Measurements from ENCODE around the gene TEKT4. TPM values are rescaled to one million over a fixed set of nuclear protein-coding genes. Genes with fewer than 3 reads are reported as not detected.
A peak's percentile ranks its signal among the peaks of the same experiment; 100 is the strongest.
"Not testable (repeated sequence)": the region's sequence is repeated elsewhere in the genome, so short reads cannot be mapped to it uniquely, and the experiment has no call there.

The TEKT4 gene, protein sequence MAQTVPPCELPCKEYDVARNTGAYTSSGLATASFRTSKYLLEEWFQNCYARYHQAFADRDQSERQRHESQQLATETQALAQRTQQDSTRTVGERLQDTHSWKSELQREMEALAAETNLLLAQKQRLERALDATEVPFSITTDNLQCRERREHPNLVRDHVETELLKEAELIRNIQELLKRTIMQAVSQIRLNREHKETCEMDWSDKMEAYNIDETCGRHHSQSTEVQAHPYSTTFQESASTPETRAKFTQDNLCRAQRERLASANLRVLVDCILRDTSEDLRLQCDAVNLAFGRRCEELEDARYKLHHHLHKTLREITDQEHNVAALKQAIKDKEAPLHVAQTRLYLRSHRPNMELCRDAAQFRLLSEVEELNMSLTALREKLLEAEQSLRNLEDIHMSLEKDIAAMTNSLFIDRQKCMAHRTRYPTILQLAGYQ
- total RNA-seq, result not detected

DNA sequence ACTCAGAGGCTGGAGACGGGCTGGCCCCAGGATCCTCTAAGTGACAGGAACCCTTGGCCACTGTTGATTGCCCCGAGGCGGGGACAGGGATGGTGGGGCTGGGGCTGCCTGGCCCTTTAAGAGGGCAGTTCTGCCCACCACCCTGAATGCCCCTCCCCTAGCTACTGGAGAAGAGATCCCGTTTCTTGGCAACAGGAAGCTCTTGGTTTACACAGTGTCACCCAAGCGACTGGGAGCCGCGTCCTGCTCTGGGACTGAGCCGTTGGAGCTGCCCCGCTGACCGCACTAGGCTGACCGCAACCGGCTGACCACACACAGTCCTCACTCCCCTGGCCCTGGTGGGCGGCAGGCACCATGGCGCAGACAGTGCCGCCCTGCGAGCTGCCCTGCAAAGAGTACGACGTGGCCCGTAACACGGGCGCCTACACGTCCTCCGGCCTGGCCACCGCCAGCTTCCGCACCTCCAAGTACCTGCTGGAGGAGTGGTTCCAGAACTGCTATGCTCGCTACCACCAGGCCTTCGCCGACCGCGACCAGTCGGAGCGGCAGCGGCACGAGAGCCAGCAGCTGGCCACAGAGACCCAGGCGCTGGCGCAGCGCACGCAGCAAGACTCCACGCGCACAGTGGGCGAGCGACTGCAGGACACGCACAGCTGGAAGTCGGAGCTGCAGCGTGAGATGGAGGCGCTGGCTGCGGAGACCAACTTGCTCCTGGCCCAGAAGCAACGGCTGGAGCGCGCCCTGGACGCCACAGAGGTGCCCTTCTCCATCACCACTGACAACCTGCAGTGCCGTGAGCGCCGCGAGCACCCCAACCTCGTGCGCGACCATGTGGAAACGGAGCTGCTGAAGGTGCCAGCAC lies at the start of gene TEKT4:
Gene TEKT4 (plus strand): TSS at position 205 of the 862 bp plus-strand sequence. CDS start 150 bp downstream, at position 355.
- no peak for ATAC-seq

GRCh38 chr2:94839224-94839623 lies 32.0 kb upstream of the TEKT4 start:
- DNase-seq (ENCODE audit: low spot score); intact Hi-C loops (cut with DNase I); ATAC-seq: not testable (repeated sequence)

More for the DNA sequence above, at the start of gene TEKT4:
- intact Hi-C loops (cut with DNase I), result no loop called here
- no peak for DNase-seq (ENCODE audit: low spot score)

GRCh38 chr2:94856856-94857255 lies 14.4 kb upstream of the TEKT4 start:
- DNase-seq (ENCODE audit: low spot score); intact Hi-C loops (cut with DNase I); ATAC-seq: not testable (repeated sequence)

- DNase-seq (ENCODE audit: low spot score); ATAC-seq; intact Hi-C loops (cut with DNase I): not testable (repeated sequence)
Measured at GRCh38 chr2:94857367-94858162, 13.7 kb upstream of the TEKT4 start.

DNA sequence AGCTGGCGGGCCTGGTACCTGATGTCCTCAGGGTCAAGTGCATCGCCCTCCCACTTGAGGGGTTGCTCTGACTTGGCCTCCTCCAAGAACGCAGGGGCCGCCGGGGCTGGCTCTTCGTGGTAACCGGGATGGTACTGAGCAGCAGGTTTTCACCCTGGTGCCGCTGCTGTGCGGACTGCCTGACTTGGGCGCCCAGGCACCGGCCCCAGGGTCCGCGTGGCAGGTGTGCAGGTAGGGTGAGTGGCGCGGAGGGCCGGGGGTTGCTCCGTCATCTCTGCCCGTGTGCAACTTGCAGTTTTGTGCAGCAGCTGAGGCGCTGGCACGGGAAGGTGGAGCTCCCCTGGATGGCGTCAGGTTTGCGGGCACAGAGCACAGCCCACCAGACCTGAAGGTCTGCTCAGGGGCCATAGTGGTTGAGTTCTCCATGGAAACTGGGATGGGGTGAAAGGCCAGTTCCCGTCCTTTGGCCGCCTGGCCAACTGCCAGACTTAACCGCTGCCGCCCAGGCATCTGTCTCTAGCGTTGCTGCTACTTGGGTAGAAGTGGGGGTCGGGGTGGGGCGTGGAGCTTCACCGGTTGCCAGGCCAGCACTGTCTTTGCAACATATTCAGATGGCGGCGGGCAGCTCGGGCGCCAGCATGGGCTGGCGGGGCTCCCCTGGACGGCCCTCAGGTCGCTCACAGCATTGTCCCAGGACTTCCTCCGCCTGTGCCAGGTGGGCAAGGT lies 12.9 kb upstream of the TEKT4 start:
- intact Hi-C loops (cut with DNase I); ATAC-seq; DNase-seq (ENCODE audit: low spot score): not testable (repeated sequence)

- DNase-seq (ENCODE audit: low spot score) (peak; percentile 51), ATAC-seq (no peak)
- intact Hi-C loops (cut with DNase I), result no loop called here
Measured at GRCh38 chr2:94861308-94862152, 9.7 kb upstream of the TEKT4 start.

DNA sequence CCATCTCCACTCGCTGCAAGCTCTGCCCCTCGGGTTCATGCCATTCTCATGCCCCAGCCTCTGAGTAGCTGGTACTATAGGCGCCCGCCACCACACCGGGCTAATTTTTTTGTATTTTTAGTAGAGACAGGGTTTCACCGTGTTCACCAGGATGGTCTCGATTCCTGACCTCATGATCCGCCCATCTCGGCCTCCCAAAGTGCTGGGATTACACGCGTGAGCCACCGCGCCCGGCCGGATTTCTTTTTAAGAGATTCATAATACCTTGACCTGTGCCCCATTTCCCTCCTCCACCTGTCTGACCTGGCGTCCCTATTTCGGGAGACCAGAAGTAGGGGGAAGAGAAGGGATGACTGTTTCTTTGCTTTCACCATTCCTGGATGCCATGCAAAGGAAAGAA lies 8.3 kb upstream of the TEKT4 start:
- ATAC-seq; intact Hi-C loops (cut with DNase I); DNase-seq (ENCODE audit: low spot score): not testable (repeated sequence)

DNA sequence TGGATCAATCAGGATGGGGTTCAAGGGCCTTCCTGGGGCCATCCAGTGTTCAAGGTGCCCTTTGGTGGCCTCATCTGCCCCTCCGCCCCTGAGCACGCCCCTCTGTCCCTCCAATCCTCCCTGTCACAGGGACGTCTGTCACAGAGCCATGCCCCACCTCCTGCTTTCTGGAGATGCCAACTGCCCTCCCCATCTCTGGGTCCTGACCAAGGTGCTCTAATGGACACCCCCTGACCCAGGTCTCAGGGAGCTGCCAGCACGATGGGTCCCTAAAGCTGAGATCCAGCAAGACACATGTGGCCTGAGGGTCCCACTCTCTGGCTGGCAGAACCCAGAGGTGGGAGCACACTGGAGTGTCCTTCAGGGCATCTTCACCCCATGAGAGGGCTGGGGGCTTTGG lies 2.1 kb upstream of the TEKT4 start:
- intact Hi-C loops (cut with DNase I), result no loop called here
- ATAC-seq, result no peak
- peak; percentile 27 for DNase-seq (ENCODE audit: low spot score)

- intact Hi-C loops (cut with DNase I), result no loop called here
- DNase-seq (ENCODE audit: low spot score) (no peak), ATAC-seq (no peak)
Measured at GRCh38 chr2:94869552-94870439, 1.4 kb upstream of the TEKT4 start.

DNA sequence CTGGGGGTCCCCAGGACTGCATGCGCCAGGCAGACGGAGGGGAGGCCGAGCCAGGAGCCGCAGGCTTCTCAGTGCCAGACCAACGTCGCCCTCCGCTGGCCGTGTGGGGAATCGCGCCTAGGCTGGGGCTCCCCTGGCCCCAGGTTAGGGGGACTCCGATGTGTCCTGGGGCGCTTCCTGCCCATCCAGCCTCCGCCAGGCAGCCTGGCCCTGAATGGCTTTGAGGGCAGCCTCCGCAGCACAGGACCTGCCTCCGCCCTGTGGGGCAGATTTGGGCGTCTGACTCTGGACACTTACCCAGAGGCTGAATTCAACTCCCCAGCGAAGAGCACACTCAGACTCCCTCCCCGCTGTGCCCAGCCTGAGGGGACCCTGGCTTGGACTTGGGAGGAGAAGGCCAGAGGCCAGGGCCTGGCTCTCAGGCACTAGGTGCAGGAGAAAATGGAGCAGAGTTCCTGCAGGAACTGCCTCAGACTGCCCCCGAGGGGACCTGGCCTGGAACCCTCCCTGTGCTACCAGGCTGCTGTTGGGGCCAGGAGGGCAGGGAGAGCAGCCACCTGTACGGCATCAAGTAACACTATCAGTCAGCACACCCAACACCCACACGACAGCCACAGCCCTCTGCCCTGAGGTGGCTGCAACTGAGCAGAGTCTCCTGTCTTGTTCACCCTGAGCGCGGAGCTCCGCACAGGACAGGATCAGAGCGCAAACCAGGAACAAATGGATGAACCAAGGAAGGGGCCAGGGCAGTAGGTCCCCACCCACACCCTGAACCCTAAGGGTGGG lies 597 bp upstream of the TEKT4 start:
- ATAC-seq (no peak), DNase-seq (ENCODE audit: low spot score) (peak; percentile 33)
- intact Hi-C loops (cut with DNase I), result no loop called here

- DNase-seq (ENCODE audit: low spot score) (no peak), ATAC-seq (no peak)
Measured at GRCh38 chr2:94872088-94872618, 923 bp downstream of the TEKT4 start.

GRCh38 chr2:94872676-94873361 lies 1.6 kb downstream of the TEKT4 start:
- ATAC-seq, result no peak
- no peak for DNase-seq (ENCODE audit: low spot score)
- intact Hi-C loops (cut with DNase I), result no loop called here

More at GRCh38 chr2:94872088-94872618, 923 bp downstream of the TEKT4 start:
- intact Hi-C loops (cut with DNase I), result no loop called here

DNA sequence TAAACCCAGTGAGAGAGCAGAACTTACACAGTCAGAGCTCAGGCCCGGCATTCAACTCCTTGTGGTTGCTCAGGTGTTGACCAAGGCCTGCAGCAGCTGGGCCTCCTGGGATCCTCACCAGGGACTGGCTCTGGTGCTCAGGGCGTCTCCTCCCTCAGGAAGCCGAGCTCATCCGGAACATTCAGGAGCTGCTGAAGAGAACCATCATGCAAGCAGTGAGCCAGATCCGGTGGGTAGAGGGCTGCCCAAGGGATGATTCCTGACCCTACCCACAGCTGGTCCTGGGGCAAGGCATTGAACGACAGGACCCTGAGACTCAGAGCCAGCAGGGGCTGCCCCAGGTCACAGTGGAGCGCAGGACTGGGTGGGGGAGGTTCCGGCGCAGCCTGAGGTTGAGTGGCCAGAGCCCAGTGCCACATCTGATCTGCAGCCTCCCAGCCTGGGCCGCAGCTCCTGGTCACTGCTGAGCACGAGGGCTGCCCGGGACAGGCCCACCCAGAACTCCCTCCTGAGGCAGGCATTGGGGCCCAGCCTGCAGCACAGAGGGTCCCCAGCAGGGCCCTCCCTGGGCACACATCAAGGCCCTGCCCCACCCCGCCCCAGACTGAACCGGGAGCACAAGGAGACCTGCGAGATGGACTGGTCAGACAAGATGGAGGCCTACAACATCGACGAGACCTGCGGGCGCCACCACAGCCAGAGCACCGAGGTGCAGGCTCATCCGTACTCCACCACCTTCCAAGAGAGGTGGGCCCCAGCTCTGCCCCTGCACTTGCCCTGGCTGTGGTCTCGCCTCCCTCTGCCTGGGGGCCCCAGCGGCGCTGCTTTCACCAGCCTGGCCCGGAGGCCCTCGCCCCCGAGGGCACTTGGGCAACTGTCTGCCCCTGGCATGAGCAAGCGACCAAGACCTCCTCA lies 2.4 kb downstream of the TEKT4 start:
- ATAC-seq (no peak), DNase-seq (ENCODE audit: low spot score) (no peak)
- intact Hi-C loops (cut with DNase I), result no loop called here

Data from sciatic nerve (tissue), 2 donors.